T-cell (primary cell): ENCODE measurements around the gene RDH14. TPM values are rescaled to one million over a fixed set of nuclear protein-coding genes. Genes with fewer than 3 reads are reported as not detected.

ENCODE experiments used
- ATAC-seq, 4 experiments: fragments of 200-7000 bp in 3 of 4; fragments of 150-1000 bp in 1 of 4; cut with Tn5 transposase; replicated peaks in 1 of 4; 1 replicate in 3 of 4; 2 replicates in 1 of 4; pipeline ENCODE4 v1.10.0; 2021; ENCODE audit warnings: moderate library complexity in 3 of 4, mild to moderate bottlenecking in 2 of 4, moderate number of reproducible peaks in 1 of 4
- CTCF ChIA-PET, 2 donors: fragments of 300-600 bp; sonication (Branson Sonifier 250); formaldehyde crosslinking; loops; one replicate each; lab custom pipeline; 2022; ENCODE audit warnings: antibody characterized with exemption in 2 of 2; lab: Charles Lee
- POLR2A ChIA-PET, 2 donors: fragments of 300-600 bp; sonication (Branson Sonifier 250); formaldehyde crosslinking; loops; one replicate each; lab custom pipeline; 2022; ENCODE audit warnings: antibody characterized with exemption in 2 of 2; lab: Charles Lee
- DNase-seq, 35 experiments: peaks; one replicate each; pipeline versions ENCODE4 v3.0.0 to v3.0.0-alpha.2; 2013 to 2023
- H3K27ac ChIP-seq: one replicate; pipeline ENCODE4 v1.5.1; 2013; ENCODE audit warnings: low read length
- H3K27me3 ChIP-seq, 2 experiments: replicated peaks in 1 of 2; 1 replicate in 1 of 2; 2 replicates in 1 of 2; pipeline versions ENCODE4 v1.6.1 to v1.7.0; 2013; ENCODE audit warnings: low read length in 1 of 2, mixed read lengths in 1 of 2; ENCODE audit not compliant: control insufficient read depth in 2 of 2, insufficient read depth in 2 of 2; ENCODE audit errors: extremely low read depth in 1 of 2
- H3K36me3 ChIP-seq, 2 donors: 1 replicate in 1 of 2; 2 replicates in 1 of 2; pipeline versions ENCODE4 v1.6.1 to v1.7.0; 2013; ENCODE audit warnings: low read length in 1 of 2; ENCODE audit not compliant: control insufficient read depth in 2 of 2, insufficient read depth in 1 of 2; ENCODE audit errors: extremely low read depth in 1 of 2
- H3K4me1 ChIP-seq, 2 experiments: 1 replicate in 1 of 2; 2 replicates in 1 of 2; pipeline versions ENCODE4 v1.6.1 to v1.7.0; 2013; ENCODE audit warnings: low read length in 2 of 2, mixed read lengths in 1 of 2; ENCODE audit not compliant: insufficient read depth in 2 of 2, control insufficient read depth in 1 of 2; ENCODE audit errors: extremely low read depth in 1 of 2
- H3K4me3 ChIP-seq, 2 donors: 1 replicate in 1 of 2; 2 replicates in 1 of 2; pipeline versions ENCODE4 v1.5.1 to v1.7.0; 2013; ENCODE audit warnings: mild to moderate bottlenecking in 2 of 2, low read length in 1 of 2, moderate library complexity in 1 of 2; ENCODE audit not compliant: control insufficient read depth in 1 of 2; ENCODE audit errors: extremely low read depth in 1 of 2
- H3K9me3 ChIP-seq: 2 replicates; pipeline ENCODE4 v1.7.0; 2013
- H3K27ac Mint-ChIP-seq, 2 donors: one replicate each; pipeline ENCODE4 v1.8.0; 2020 to 2021; ENCODE audit warnings: mild to moderate bottlenecking in 2 of 2, mixed read lengths in 2 of 2
- H3K27me3 Mint-ChIP-seq, 2 donors: one replicate each; pipeline ENCODE4 v1.8.0; 2021 to 2022; ENCODE audit warnings: mixed read lengths in 2 of 2
- H3K36me3 Mint-ChIP-seq: one replicate; pipeline ENCODE4 v1.8.0; 2021; ENCODE audit warnings: mixed read lengths
- H3K4me1 Mint-ChIP-seq, 3 donors: one replicate each; pipeline ENCODE4 v1.8.0; 2020 to 2022; ENCODE audit warnings: mixed read lengths in 3 of 3, mild to moderate bottlenecking in 1 of 3
- H3K4me3 Mint-ChIP-seq, 3 donors: one replicate each; pipeline ENCODE4 v1.8.0; 2020 to 2022; ENCODE audit warnings: mild to moderate bottlenecking in 3 of 3, mixed read lengths in 3 of 3, moderate library complexity in 3 of 3
- H3K9me3 Mint-ChIP-seq, 3 donors: one replicate each; pipeline ENCODE4 v1.8.0; 2020 to 2022; ENCODE audit warnings: mixed read lengths in 3 of 3
- WGBS: methylation state at CpG from one replicate; pipeline ENCODE4 v1.1.5; 2013; ENCODE audit warnings: missing lambda C conversion rate; ENCODE audit not compliant: insufficient coverage; 5-methylcytosine and 5-hydroxymethylcytosine counted together
- total RNA-seq, 35 experiments: library from RNA in 6 of 35; stranded (reverse) in 6 of 35; fragments of 120-200 nt in 1 of 35; gene quantifications; one replicate each; pipeline versions ENCODE4 v1.2.1 to v1.2.4 and lab custom pipeline; 2013 to 2026

The RDH14 gene
- total RNA-seq, 5 donors from 2014 or later (not counting 1 experiment from before 2014, with no cell fraction given) = 9.7 to 21.5 (median 18.8) TPM

- H3K9me3 ChIP-seq = no peaks in the 10 kb centered on the region
- ChIA-PET CTCF (interaction anchor here (0.6 to 3.1 kb wide), 9 partner anchors 12 to 1526 kb away, joined by 3 to 37 read pairs (median 4); no protein-coding TSS in a partner anchor), POLR2A (interaction anchor here in 1 of 2 donors (0.6 kb wide), 1 partner anchor 12 kb away, joined by 3 read pairs; no protein-coding TSS in a partner anchor)
- 83% methylated on average over 4 of the region's 11 CpGs for WGBS
- no peak overlapping the region for H3K27ac ChIP-seq
- no peaks in the 10 kb centered on the region for H3K4me1 ChIP-seq
- H3K27me3 ChIP-seq = peaks cover 0 to 18% of the 10 kb centered on the region in 2 experiments
- H3K36me3 ChIP-seq = no peaks in the 10 kb centered on the region
- DNase-seq = no peak
- H3K4me3 ChIP-seq = no peak overlapping the region
- Mint-ChIP-seq H3K9me3 (no peaks in the 10 kb centered on the region), H3K4me1 (no peaks in the 10 kb centered on the region), H3K36me3 (no peaks in the 10 kb centered on the region), H3K27ac (no peak overlapping the region), H3K27me3 (peaks cover 26 to 31% of the 10 kb centered on the region in 2 donors), H3K4me3 (no peak overlapping the region)
- ATAC-seq = no peak
Observed at GRCh38 chr2:18518116-18519111, 42.0 kb downstream of the RDH14 start.

- no peaks in the 10 kb centered on the region for H3K9me3 Mint-ChIP-seq
- POLR2A ChIA-PET = interaction anchor here in 1 of 2 donors (0.6 kb wide), 1 partner anchor 11 kb away, joined by 3 read pairs; no protein-coding TSS in a partner anchor
- CTCF ChIA-PET = interaction anchor here in 1 of 2 donors (1.3 to 1.4 kb wide), 2 partner anchors 18 to 1345 kb away, joined by 3 to 4 read pairs; no protein-coding TSS in a partner anchor
- Histone ChIP-seq H3K27ac (no peak overlapping the region), H3K9me3 (no peaks in the 10 kb centered on the region), H3K4me3 (no peak overlapping the region), H3K36me3 (no peaks in the 10 kb centered on the region), H3K4me1 (no peaks in the 10 kb centered on the region), H3K27me3 (peaks cover 0 to 18% of the 10 kb centered on the region in 2 experiments)
- H3K4me1 Mint-ChIP-seq = no peaks in the 10 kb centered on the region
- ATAC-seq = no peak
- DNase-seq = no peak
- H3K4me3 Mint-ChIP-seq = no peak overlapping the region
- peaks cover 26 to 32% of the 10 kb centered on the region in 2 donors for H3K27me3 Mint-ChIP-seq
- H3K36me3 Mint-ChIP-seq = no peaks in the 10 kb centered on the region
- H3K27ac Mint-ChIP-seq = no peak overlapping the region
- 78% methylated on average over 1 of the region's 1 CpG for WGBS
Observed at GRCh38 chr2:18517386-18517785, 43.1 kb downstream of the RDH14 start.

GRCh38 chr2:18516112-18516511 lies 44.3 kb downstream of the RDH14 start:
- ATAC-seq = no peak
- no peak overlapping the region for H3K4me3 Mint-ChIP-seq
- peaks cover 29 to 35% of the 10 kb centered on the region in 2 donors for H3K27me3 Mint-ChIP-seq
- H3K36me3 ChIP-seq = no peaks in the 10 kb centered on the region
- no peak overlapping the region for H3K27ac ChIP-seq
- no peaks in the 10 kb centered on the region for H3K9me3 ChIP-seq
- no peak overlapping the region for H3K27ac Mint-ChIP-seq
- CTCF ChIA-PET = interaction anchor here in 1 of 2 donors (0.7 to 1.4 kb wide), 3 partner anchors 19 to 1347 kb away, joined by 3 to 6 read pairs (median 4); no protein-coding TSS in a partner anchor
- H3K4me3 ChIP-seq = no peak overlapping the region
- H3K36me3 Mint-ChIP-seq = no peaks in the 10 kb centered on the region
- DNase-seq = no peak
- no peaks in the 10 kb centered on the region for H3K4me1 Mint-ChIP-seq
- WGBS = 77% methylated on average over 11 of the region's 11 CpGs
- H3K9me3 Mint-ChIP-seq = no peaks in the 10 kb centered on the region
- H3K4me1 ChIP-seq = no peaks in the 10 kb centered on the region
- POLR2A ChIA-PET = no interaction called here
- peaks cover 0 to 16% of the 10 kb centered on the region in 2 experiments for H3K27me3 ChIP-seq

- no peak for ATAC-seq
- Histone ChIP-seq H3K27me3 (peaks cover 0 to 9% of the 10 kb centered on the region in 2 experiments), H3K9me3 (no peaks in the 10 kb centered on the region), H3K36me3 (no peaks in the 10 kb centered on the region), H3K27ac (no peak overlapping the region), H3K4me3 (no peak overlapping the region), H3K4me1 (no peaks in the 10 kb centered on the region)
- DNase-seq = no peak
- H3K27me3 Mint-ChIP-seq = peaks cover 34% of the 10 kb centered on the region in 2 donors
- WGBS = 69% methylated on average over 2 of the region's 4 CpGs
- CTCF ChIA-PET = interaction anchor here in 1 of 2 donors (0.7 kb wide), 1 partner anchor 195 kb away, joined by 3 read pairs; no protein-coding TSS in a partner anchor
- H3K9me3 Mint-ChIP-seq = no peaks in the 10 kb centered on the region
- H3K27ac Mint-ChIP-seq = no peak overlapping the region
- no peaks in the 10 kb centered on the region for H3K4me1 Mint-ChIP-seq
- H3K4me3 Mint-ChIP-seq = no peak overlapping the region
- POLR2A ChIA-PET = no interaction called here
- H3K36me3 Mint-ChIP-seq = no peaks in the 10 kb centered on the region
Observed at GRCh38 chr2:18514526-18515461, 45.7 kb downstream of the RDH14 start.

GRCh38 chr2:18510775-18511174 lies 49.7 kb downstream of the RDH14 start:
- no peaks in the 10 kb centered on the region for H3K4me1 ChIP-seq
- Mint-ChIP-seq H3K9me3 (no peaks in the 10 kb centered on the region), H3K27me3 (peaks cover 24 to 28% of the 10 kb centered on the region in 2 donors), H3K27ac (no peak overlapping the region), H3K4me3 (no peak overlapping the region), H3K36me3 (no peaks in the 10 kb centered on the region), H3K4me1 (peaks cover 0 to 6% (median 5%) of the 10 kb centered on the region in 3 donors)
- POLR2A ChIA-PET = no interaction called here
- CTCF ChIA-PET = no interaction called here
- 67% methylated on average over 1 of the region's 2 CpGs for WGBS
- H3K4me3 ChIP-seq = no peak overlapping the region
- DNase-seq = no peak
- H3K27ac ChIP-seq = no peak overlapping the region
- peaks cover 0 to 8% of the 10 kb centered on the region in 2 experiments for H3K27me3 ChIP-seq
- no peaks in the 10 kb centered on the region for H3K36me3 ChIP-seq
- no peak for ATAC-seq
- H3K9me3 ChIP-seq = no peaks in the 10 kb centered on the region
